KMS-11 (cell line): ENCODE measurements around the gene IL1RAPL1.

Experiments
- H2AFZ ChIP-seq: fragments of 200-600 bp; sonication (generic); 2 replicates; pipeline ENCODE4 v1.6.1; 2016; ENCODE audit warnings: antibody characterized with exemption, mixed run types, low read depth
- H3K27ac ChIP-seq: fragments of 200-600 bp; sonication (generic); 2 replicates; pipeline ENCODE4 v1.6.1; 2016; ENCODE audit warnings: mild to moderate bottlenecking, mixed run types
- H3K27me3 ChIP-seq: fragments of 200-600 bp; sonication (generic); 2 replicates; pipeline ENCODE4 v1.6.1; 2017; ENCODE audit warnings: mild to moderate bottlenecking, low read depth, mixed run types, moderate library complexity; ENCODE audit not compliant: insufficient read depth
- H3K36me3 ChIP-seq: fragments of 200-600 bp; sonication (generic); 2 replicates; pipeline ENCODE4 v1.6.1; 2017; ENCODE audit warnings: mild to moderate bottlenecking, mixed run types; ENCODE audit not compliant: insufficient read depth
- H3K4me1 ChIP-seq: fragments of 200-600 bp; sonication (generic); 2 replicates; pipeline ENCODE4 v1.6.1; 2016; ENCODE audit warnings: mild to moderate bottlenecking, low read depth, mixed run types; ENCODE audit not compliant: poor library complexity, severe bottlenecking
- H3K4me2 ChIP-seq: fragments of 200-600 bp; sonication (generic); 2 replicates; pipeline ENCODE4 v1.7.0; 2016; ENCODE audit warnings: mild to moderate bottlenecking, mixed run types
- H3K4me3 ChIP-seq: fragments of 200-600 bp; sonication (generic); IDR thresholded peaks from 2 replicates; pipeline ENCODE4 v1.6.1; 2017; ENCODE audit warnings: low read depth, low read length, mixed read lengths; ENCODE audit not compliant: insufficient read depth
- H3K79me2 ChIP-seq: fragments of 200-600 bp; sonication (generic); 2 replicates; pipeline ENCODE4 v1.6.1; 2016; ENCODE audit warnings: low read depth, mixed run types; ENCODE audit not compliant: insufficient read depth
- H3K9ac ChIP-seq: fragments of 200-600 bp; sonication (generic); 2 replicates; pipeline ENCODE4 v1.6.1; 2016; ENCODE audit warnings: mild to moderate bottlenecking, mixed run types
- H4K20me1 ChIP-seq: fragments of 200-600 bp; sonication (generic); 2 replicates; pipeline ENCODE4 v1.6.1; 2016; ENCODE audit warnings: mild to moderate bottlenecking, mixed run types; ENCODE audit not compliant: insufficient read depth
- CTCF ChIP-seq: fragments of 200-600 bp; sonication (generic); conservative IDR thresholded peaks from 2 replicates; pipeline ENCODE4 v1.6.1; 2017; ENCODE audit warnings: low read depth, mild to moderate bottlenecking, antibody characterized with exemption, low read length, moderate library complexity, mixed read lengths

The IL1RAPL1 gene

GRCh38 chrX:29911673-29912072 is 1324.4 kb downstream of the IL1RAPL1 start:
- Histone ChIP-seq H3K27ac (no peak overlapping the region), H3K4me2 (no peak overlapping the region), H3K4me1 (no peaks in the 10 kb centered on the region)

GRCh38 chrX:29913647-29914046 is 1326.4 kb downstream of the IL1RAPL1 start:
- Histone ChIP-seq H2AFZ (no peak overlapping the region), H3K4me3 (no peak overlapping the region), H4K20me1 (no peaks in the 10 kb centered on the region), H3K4me2 (no peak overlapping the region), H3K9ac (no peak overlapping the region), H3K27ac (no peak overlapping the region), H3K36me3 (no peaks in the 10 kb centered on the region), H3K79me2 (no peaks in the 10 kb centered on the region), H3K4me1 (no peaks in the 10 kb centered on the region), H3K27me3 (no peaks in the 10 kb centered on the region)
- no peak for TF ChIP-seq CTCF

More at GRCh38 chrX:29911673-29912072, 1324.4 kb downstream of the IL1RAPL1 start:
- no peaks in the 10 kb centered on the region for H3K36me3 ChIP-seq
- no peaks in the 10 kb centered on the region for H4K20me1 ChIP-seq
- no peak for TF ChIP-seq CTCF
- no peak overlapping the region for H2AFZ ChIP-seq
- H3K79me2 ChIP-seq, result no peaks in the 10 kb centered on the region
- H3K27me3 ChIP-seq, result no peaks in the 10 kb centered on the region
- H3K9ac ChIP-seq, result no peak overlapping the region
- no peak overlapping the region for H3K4me3 ChIP-seq

GRCh38 chrX:29922607-29923006 is 1335.4 kb downstream of the IL1RAPL1 start:
- TF ChIP-seq CTCF, result no peak
- no peaks in the 10 kb centered on the region for H3K27me3 ChIP-seq
- H3K4me1 ChIP-seq, result no peaks in the 10 kb centered on the region
- H3K4me3 ChIP-seq, result no peak overlapping the region
- no peaks in the 10 kb centered on the region for H4K20me1 ChIP-seq
- no peaks in the 10 kb centered on the region for H3K79me2 ChIP-seq
- H3K36me3 ChIP-seq, result no peaks in the 10 kb centered on the region
- H3K9ac ChIP-seq, result no peak overlapping the region
- no peak overlapping the region for H2AFZ ChIP-seq
- no peak overlapping the region for H3K4me2 ChIP-seq
- no peak overlapping the region for H3K27ac ChIP-seq

GRCh38 chrX:29926056-29926455 is 1338.8 kb downstream of the IL1RAPL1 start:
- no peak overlapping the region for H3K4me2 ChIP-seq
- no peaks in the 10 kb centered on the region for H3K79me2 ChIP-seq
- TF ChIP-seq CTCF, result no peak

More at GRCh38 chrX:29926056-29926455, 1338.8 kb downstream of the IL1RAPL1 start:
- Histone ChIP-seq H3K36me3 (no peaks in the 10 kb centered on the region), H3K4me3 (no peak overlapping the region), H3K4me1 (no peaks in the 10 kb centered on the region), H2AFZ (no peak overlapping the region), H4K20me1 (no peaks in the 10 kb centered on the region), H3K9ac (no peak overlapping the region), H3K27ac (no peak overlapping the region), H3K27me3 (no peaks in the 10 kb centered on the region)
